ENCODE results near the gene CTNND2. TPM values are rescaled to one million over a fixed set of nuclear protein-coding genes. Genes with fewer than 3 reads are reported as not detected.

Gene CTNND2
- total RNA-seq, 6 donors from 2014 or later: 1.1 to 12.4 (median 3.2) TPM

DNA sequence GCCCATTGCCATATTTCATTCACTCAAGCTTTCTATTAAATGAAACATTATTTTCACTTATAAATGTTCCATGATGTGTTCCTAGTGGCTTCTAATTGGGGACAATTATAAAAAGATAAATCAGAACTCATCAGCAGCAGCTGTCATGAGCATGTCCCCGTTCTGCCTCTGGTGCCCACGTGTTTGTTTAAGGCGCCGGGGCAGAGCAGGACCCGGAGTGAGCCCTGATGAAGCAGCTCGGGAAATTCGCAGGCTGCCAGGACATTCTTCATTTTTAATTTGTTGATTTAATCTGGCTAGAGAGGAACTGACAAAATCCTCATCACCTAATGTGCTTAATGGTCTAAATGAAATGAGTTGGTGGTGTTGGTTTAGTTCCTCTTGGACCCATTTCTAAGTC lies 475.0 kb downstream of the CTNND2 start:
- TF ChIP-seq CTCF (IDR thresholded peaks at IDR 0.05): no peak
- no peak for TF ChIP-seq POLR2A (IDR thresholded peaks at IDR 0.05)
- TF ChIP-seq EP300 (IDR thresholded peaks at IDR 0.05): no peak
- TF ChIP-seq POLR2AphosphoS5 (IDR thresholded peaks at IDR 0.05): no peak
- no peaks in the 10 kb centered on the region for H3K9me3 ChIP-seq
- no peak for ATAC-seq (ENCODE audit: low FRiP score in 2 of 2)
- no peak overlapping the region for H3K27ac ChIP-seq
- no peaks in the 10 kb centered on the region for H3K36me3 ChIP-seq
- WGBS, 2 donors: 59 to 77% methylated on average over 7 of the region's 7 CpGs
- no peaks in the 10 kb centered on the region for H3K4me1 ChIP-seq
- H3K27me3 ChIP-seq: no peaks in the 10 kb centered on the region
- no peak for DNase-seq
- H3K4me3 ChIP-seq: no peak overlapping the region

- Histone ChIP-seq H3K27me3 (no peaks in the 10 kb centered on the region), H3K9me3 (no peaks in the 10 kb centered on the region), H3K4me3 (no peak overlapping the region), H3K27ac (no peak overlapping the region), H3K36me3 (no peaks in the 10 kb centered on the region), H3K4me1 (no peaks in the 10 kb centered on the region)
- DNase-seq (no peak), ATAC-seq (ENCODE audit: low FRiP score in 2 of 2) (no peak)
- TF ChIP-seq EP300 (IDR thresholded peaks at IDR 0.05): no peak
- no peak for TF ChIP-seq POLR2A (IDR thresholded peaks at IDR 0.05)
- TF ChIP-seq CTCF (IDR thresholded peaks at IDR 0.05): no peak
- no peak for TF ChIP-seq POLR2AphosphoS5 (IDR thresholded peaks at IDR 0.05)
- WGBS, 2 donors: 71 to 83% methylated on average over 1 of the region's 1 CpG
Measured at GRCh38 chr5:11427569-11427968, 476.7 kb downstream of the CTNND2 start.

GRCh38 chr5:11426442-11426841 lies 477.8 kb downstream of the CTNND2 start:
- Histone ChIP-seq H3K4me1 (no peaks in the 10 kb centered on the region), H3K36me3 (no peaks in the 10 kb centered on the region), H3K9me3 (no peaks in the 10 kb centered on the region), H3K27ac (no peak overlapping the region), H3K27me3 (no peaks in the 10 kb centered on the region), H3K4me3 (no peak overlapping the region)
- WGBS, 2 donors: 78 to 80% methylated on average over 5 of the region's 5 CpGs
- ATAC-seq (ENCODE audit: low FRiP score in 2 of 2) (no peak), DNase-seq (no peak)
- no peak for TF ChIP-seq POLR2AphosphoS5 (IDR thresholded peaks at IDR 0.05)
- TF ChIP-seq EP300 (IDR thresholded peaks at IDR 0.05): no peak
- no peak for TF ChIP-seq POLR2A (IDR thresholded peaks at IDR 0.05)
- no peak for TF ChIP-seq CTCF (IDR thresholded peaks at IDR 0.05)

- no peaks in the 10 kb centered on the region for H3K9me3 ChIP-seq
- ATAC-seq (ENCODE audit: low FRiP score in 2 of 2) (no peak), DNase-seq (no peak)
- no peak overlapping the region for H3K4me3 ChIP-seq
- no peak for TF ChIP-seq POLR2AphosphoS5 (IDR thresholded peaks at IDR 0.05)
- no peak for TF ChIP-seq CTCF (IDR thresholded peaks at IDR 0.05)
- TF ChIP-seq EP300 (IDR thresholded peaks at IDR 0.05): no peak
- TF ChIP-seq POLR2A (IDR thresholded peaks at IDR 0.05): no peak
- H3K27me3 ChIP-seq: no peaks in the 10 kb centered on the region
- 88 to 89% methylated on average over 6 of the region's 6 CpGs for WGBS, 2 donors
- no peak overlapping the region for H3K27ac ChIP-seq
- H3K4me1 ChIP-seq: no peaks in the 10 kb centered on the region
- no peaks in the 10 kb centered on the region for H3K36me3 ChIP-seq
Measured at GRCh38 chr5:11422342-11422741, 481.9 kb downstream of the CTNND2 start.

- 89 to 94% methylated on average over 2 of the region's 2 CpGs for WGBS, 2 donors
- TF ChIP-seq CTCF (IDR thresholded peaks at IDR 0.05) (no peak), EP300 (IDR thresholded peaks at IDR 0.05) (no peak), POLR2AphosphoS5 (IDR thresholded peaks at IDR 0.05) (no peak), POLR2A (IDR thresholded peaks at IDR 0.05) (no peak)
Measured at GRCh38 chr5:11420969-11421368, 483.3 kb downstream of the CTNND2 start.

More at GRCh38 chr5:11420969-11421368, 483.3 kb downstream of the CTNND2 start:
- Histone ChIP-seq H3K4me1 (no peaks in the 10 kb centered on the region), H3K9me3 (no peaks in the 10 kb centered on the region), H3K27ac (no peak overlapping the region), H3K27me3 (no peaks in the 10 kb centered on the region), H3K36me3 (no peaks in the 10 kb centered on the region), H3K4me3 (no peak overlapping the region)
- no peak for DNase-seq
- no peak for ATAC-seq (ENCODE audit: low FRiP score in 2 of 2)
